GM12873 (cell line): Measurements from ENCODE around the gene TARP.

Experiments used
- CTCF ChIP-seq: IDR thresholded peaks from 2 replicates; pipeline ENCODE4 v1.5.1; 2012; ENCODE audit warnings: low read depth, mild to moderate bottlenecking, moderate library complexity, low read length, control low read depth; ENCODE audit not compliant: insufficient read depth; ENCODE audit errors: missing control alignments

Gene TARP

DNA sequence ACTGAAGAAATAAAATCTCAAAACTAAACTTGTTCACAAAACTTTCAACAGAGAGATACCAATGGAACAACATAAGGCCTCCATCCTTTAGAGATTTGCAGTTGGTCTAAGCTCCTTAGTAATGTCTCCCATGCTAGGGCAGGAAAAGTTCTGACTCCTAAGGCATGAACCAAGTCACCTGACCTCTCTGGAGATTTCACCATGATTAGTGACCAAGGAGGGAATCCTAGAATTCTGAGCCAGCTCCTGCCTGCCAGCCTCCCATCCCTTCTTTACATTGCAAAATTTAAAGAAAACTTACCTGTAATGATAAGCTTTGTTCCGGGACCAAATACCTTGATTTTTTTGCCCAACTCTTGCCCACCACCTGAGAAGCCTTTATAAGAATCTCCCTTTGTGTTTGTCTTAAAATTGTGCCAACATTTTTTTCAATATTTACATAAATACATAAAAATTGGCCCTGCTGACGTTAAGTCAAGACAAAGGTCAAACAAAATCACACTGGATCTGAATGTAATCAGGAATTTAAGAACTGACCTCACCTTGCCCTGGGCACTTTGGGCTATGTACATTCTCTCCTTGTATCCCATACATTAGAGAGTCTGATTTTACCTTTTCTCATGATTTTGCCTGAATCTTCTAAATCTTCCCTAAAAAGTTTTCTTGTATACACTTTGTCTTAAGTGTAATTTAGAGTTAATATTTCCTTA is at the start of gene TARP:
TARP (minus strand) TSS at position 351 of the 710 bp plus-strand sequence.
- TF ChIP-seq CTCF = no peak

DNA sequence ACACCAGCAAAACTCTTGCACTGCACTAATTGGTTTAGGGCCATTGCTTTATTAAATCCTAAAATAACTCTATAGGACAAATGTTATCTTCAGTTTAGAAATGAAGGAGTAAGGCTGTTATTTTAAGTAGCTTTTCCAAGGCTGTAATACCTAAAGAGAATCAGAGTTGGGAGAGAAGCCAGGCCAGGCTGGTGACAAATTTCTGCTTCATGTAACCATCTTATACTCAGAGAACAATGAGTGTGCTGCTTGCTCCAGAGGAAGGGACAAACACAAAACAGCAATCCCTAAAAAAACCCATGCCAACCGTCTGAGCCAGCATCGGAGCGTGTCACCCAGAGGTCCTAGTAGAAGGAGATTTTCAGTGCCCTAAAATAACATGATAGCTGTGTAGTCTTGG is 49.7 kb upstream of the TARP start:
- TF ChIP-seq CTCF = no peak

GRCh38 chr7:38322461-38322860 is 49.0 kb upstream of the TARP start:
- no peak for TF ChIP-seq CTCF

DNA sequence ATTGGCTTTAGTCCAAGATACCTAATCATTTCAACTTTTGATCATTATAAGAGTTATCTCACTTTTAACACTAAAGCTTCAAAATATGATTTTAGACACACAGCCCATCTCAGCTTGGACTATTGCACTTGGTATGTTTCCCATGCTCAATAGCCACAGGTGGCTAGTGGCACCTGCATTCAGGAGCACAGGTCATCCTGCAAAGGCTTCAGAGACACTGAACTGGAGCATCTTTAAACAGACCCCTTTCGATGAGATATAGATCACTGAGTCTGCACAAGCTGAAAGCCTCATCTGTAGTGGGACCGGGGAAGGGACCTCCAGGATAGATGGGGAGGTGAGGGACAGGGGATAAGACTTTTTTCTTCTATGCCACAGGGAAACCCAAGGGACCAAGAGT is 48.5 kb upstream of the TARP start:
- TF ChIP-seq CTCF = no peak

DNA sequence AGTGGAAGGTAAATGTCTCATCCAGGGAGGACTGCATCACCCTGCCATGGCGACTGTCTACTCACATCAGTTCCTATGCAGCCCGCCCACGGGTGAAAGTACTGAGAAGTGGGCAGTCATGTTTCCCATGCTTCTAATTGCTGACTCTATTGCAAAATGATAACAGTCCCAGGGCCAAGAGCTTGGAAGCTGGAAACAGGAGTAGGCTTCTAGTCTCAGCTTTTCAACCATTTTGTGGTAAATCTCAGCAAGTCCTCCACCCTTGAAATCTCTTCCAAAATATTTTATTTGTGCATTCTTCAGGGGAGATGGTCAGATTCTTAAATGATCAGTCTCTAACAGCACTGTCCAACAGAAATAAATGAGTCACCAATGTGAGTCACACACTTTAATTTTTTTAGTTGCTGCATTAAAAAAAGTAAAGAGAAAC is 48.1 kb upstream of the TARP start:
- TF ChIP-seq CTCF = no peak

- TF ChIP-seq CTCF = no peak
These were observed 47.6 kb upstream of the TARP start for GRCh38 chr7:38321050-38321449.

DNA sequence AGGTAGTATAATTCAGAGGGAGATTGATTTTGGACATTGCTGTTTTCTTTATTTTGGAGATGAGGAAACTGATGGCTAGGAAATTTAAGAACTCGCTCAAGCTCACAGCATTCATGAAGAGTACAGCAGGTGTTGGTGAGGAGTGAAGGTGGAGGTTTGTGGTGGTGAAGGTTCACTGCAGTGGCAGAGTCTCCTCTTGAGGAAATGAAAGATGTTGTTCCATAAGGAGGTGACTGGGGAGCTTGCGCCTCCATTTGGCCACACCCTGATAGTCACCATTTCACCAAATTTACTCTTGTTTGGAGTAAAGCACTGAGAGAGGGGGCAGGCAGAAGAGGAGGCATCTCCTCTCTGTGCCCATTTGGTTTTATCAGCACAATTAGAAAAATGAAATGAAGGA is 46.4 kb upstream of the TARP start:
- no peak for TF ChIP-seq CTCF
